ENCODE measurements around the gene ZZZ3.
"Not testable (repeated sequence)": the region's sequence is repeated elsewhere in the genome, so short reads cannot be mapped to it uniquely, and the experiment has no call there.

Gene ZZZ3

GRCh38 chr1:77682460-77683159, at the start of gene ZZZ3:
Gene ZZZ3 (minus strand): TSS chr1:77682658. CDS start chr1:77633354, 49,304 bp downstream.
- peak in 55 of 56 donors; percentile 57 to 93 (median 84) for DNase-seq

GRCh38 chr1:77732090-77732489, 49.6 kb upstream of the ZZZ3 start:
- no peak for DNase-seq

GRCh38 chr1:77725706-77726105, 43.2 kb upstream of the ZZZ3 start:
- DNase-seq: no peak

GRCh38 chr1:77718181-77718580, 35.7 kb upstream of the ZZZ3 start:
- DNase-seq: no peak

- DNase-seq: no peak
These were observed 33.6 kb upstream of the ZZZ3 start for GRCh38 chr1:77716065-77716464.

- no peak for DNase-seq
These were observed 27.3 kb upstream of the ZZZ3 start for GRCh38 chr1:77709727-77710126.

GRCh38 chr1:77706321-77706720, 23.9 kb upstream of the ZZZ3 start:
- DNase-seq: no peak

GRCh38 chr1:77704736-77705135, 22.3 kb upstream of the ZZZ3 start:
- DNase-seq: no peak

- not testable (repeated sequence) for DNase-seq
These were observed 17.2 kb upstream of the ZZZ3 start for GRCh38 chr1:77699673-77700072.

- no peak for DNase-seq
These were observed 15.0 kb upstream of the ZZZ3 start for GRCh38 chr1:77697441-77697840.

- DNase-seq: no peak
These were observed 6.5 kb upstream of the ZZZ3 start for GRCh38 chr1:77688939-77689338.

GRCh38 chr1:77687519-77687906, 5.1 kb upstream of the ZZZ3 start:
- peak in 3 of 56 donors; percentile 4 to 24 (median 13) for DNase-seq

GRCh38 chr1:77686796-77687518, 4.5 kb upstream of the ZZZ3 start:
- no peak for DNase-seq

GRCh38 chr1:77683160-77684148, 996 bp upstream of the ZZZ3 start:
- peak; percentile 41 to 93 (median 86) for DNase-seq

- no peak for DNase-seq
These were observed 2.3 kb downstream of the ZZZ3 start for GRCh38 chr1:77680173-77680572.

GRCh38 chr1:77678660-77679610, 3.5 kb downstream of the ZZZ3 start:
- no peak for DNase-seq

GRCh38 chr1:77674807-77675206, 7.7 kb downstream of the ZZZ3 start:
- DNase-seq: not testable (repeated sequence)

- no peak for DNase-seq
These were observed 8.6 kb downstream of the ZZZ3 start for GRCh38 chr1:77673716-77674355.

GRCh38 chr1:77673030-77673429, 9.4 kb downstream of the ZZZ3 start:
- no peak for DNase-seq

- no peak for DNase-seq
These were observed 10.1 kb downstream of the ZZZ3 start for GRCh38 chr1:77672374-77672773.

Measured in amygdala (tissue), 56 donors.